IMR-90 (cell line): ENCODE data around the gene RLF.

Source experiments
- BHLHE40 ChIP-seq: fragments of 150-350 bp; IDR thresholded peaks from 2 replicates; pipeline ENCODE4 v1.6.1; 2016; ENCODE audit warnings: mild to moderate bottlenecking, low read depth, low read length
- CEBPB ChIP-seq: IDR thresholded peaks from 2 replicates; pipeline ENCODE4 v1.6.1; 2012; ENCODE audit warnings: low read depth, low read length, improper control_type of control experiment
- CHD1 ChIP-seq: IDR thresholded peaks from 2 replicates; pipeline ENCODE4 v1.6.1; 2012; ENCODE audit warnings: low read depth, low read length, improper control_type of control experiment
- MAFK ChIP-seq: IDR thresholded peaks from 2 replicates; pipeline ENCODE4 v1.6.1; 2012; ENCODE audit warnings: low read depth, low read length, improper control_type of control experiment
- MAZ ChIP-seq: IDR thresholded peaks from 2 replicates; pipeline ENCODE4 v1.6.1; 2012; ENCODE audit warnings: low read depth, mild to moderate bottlenecking, low read length, improper control_type of control experiment, moderate library complexity, borderline replicate concordance
- MXI1 ChIP-seq: IDR thresholded peaks from 2 replicates; pipeline ENCODE4 v1.6.1; 2012; ENCODE audit warnings: low read depth, mild to moderate bottlenecking, low read length, moderate library complexity, borderline replicate concordance
- POLR2A ChIP-seq: IDR thresholded peaks from 2 replicates; pipeline ENCODE4 v1.6.1; 2012; ENCODE audit warnings: mild to moderate bottlenecking, low read depth, low read length
- RAD21 ChIP-seq: IDR thresholded peaks from 2 replicates; pipeline ENCODE4 v1.6.1; 2012; ENCODE audit warnings: low read length, improper control_type of control experiment
- RCOR1 ChIP-seq: IDR thresholded peaks from 2 replicates; pipeline ENCODE4 v1.6.1; 2012; ENCODE audit warnings: mild to moderate bottlenecking, low read length, improper control_type of control experiment; ENCODE audit not compliant: insufficient replicate concordance
- RFX5 ChIP-seq: IDR thresholded peaks from 2 replicates; pipeline ENCODE4 v1.8.0; 2012; ENCODE audit warnings: low read depth, mild to moderate bottlenecking, low read length, moderate library complexity
- TF ChIP-seq, protein P1 (sequence below): conservative IDR thresholded peaks from 2 replicates; pipeline ENCODE4 v1.5.1; 2012; ENCODE audit warnings: mild to moderate bottlenecking, low read depth, low read length, improper control_type of control experiment
- TF ChIP-seq, protein P2 (sequence below): fragments of 150-350 bp; IDR thresholded peaks from 2 replicates; pipeline ENCODE4 v1.6.1; 2016; ENCODE audit warnings: low read depth, mild to moderate bottlenecking, low read length, moderate library complexity, borderline replicate concordance
- TF ChIP-seq, protein P3 (sequence below): fragments of 150-350 bp; IDR thresholded peaks from 2 replicates; pipeline ENCODE4 v1.6.1; 2017; ENCODE audit warnings: mild to moderate bottlenecking, antibody characterized with exemption, low read length, low read depth

DNA sequence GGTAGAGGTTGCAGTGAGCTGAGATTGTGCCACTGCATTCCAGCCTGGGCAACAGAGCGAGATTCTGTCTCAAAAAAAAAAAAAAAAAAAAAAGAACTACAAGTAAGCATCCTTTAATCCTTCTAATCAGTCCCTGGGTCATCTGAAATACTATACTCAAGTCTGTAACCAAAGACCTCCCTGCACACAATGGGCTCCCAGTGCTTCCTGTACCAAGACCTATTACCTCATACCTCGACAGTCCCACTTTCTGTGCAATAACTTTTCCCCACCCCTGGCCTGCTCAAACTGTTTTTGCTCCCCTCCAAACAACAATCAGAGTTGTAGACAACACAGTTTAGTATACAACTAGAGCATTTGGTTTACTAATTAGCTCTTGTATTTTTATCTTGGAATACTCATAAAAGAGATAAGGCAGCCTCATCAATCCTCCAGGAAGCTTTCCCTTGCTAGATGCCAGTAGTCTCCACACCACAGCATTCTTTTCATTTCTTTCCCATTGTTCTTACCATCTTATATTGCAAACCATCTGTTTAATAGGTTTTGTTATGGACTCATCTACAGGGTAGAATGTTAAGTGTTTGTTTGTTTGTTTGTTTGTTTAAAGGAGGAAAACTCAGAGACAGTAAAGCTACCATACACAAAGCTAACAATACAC, 19.2 kb upstream of the RLF start:
- TF ChIP-seq, protein P1, sequence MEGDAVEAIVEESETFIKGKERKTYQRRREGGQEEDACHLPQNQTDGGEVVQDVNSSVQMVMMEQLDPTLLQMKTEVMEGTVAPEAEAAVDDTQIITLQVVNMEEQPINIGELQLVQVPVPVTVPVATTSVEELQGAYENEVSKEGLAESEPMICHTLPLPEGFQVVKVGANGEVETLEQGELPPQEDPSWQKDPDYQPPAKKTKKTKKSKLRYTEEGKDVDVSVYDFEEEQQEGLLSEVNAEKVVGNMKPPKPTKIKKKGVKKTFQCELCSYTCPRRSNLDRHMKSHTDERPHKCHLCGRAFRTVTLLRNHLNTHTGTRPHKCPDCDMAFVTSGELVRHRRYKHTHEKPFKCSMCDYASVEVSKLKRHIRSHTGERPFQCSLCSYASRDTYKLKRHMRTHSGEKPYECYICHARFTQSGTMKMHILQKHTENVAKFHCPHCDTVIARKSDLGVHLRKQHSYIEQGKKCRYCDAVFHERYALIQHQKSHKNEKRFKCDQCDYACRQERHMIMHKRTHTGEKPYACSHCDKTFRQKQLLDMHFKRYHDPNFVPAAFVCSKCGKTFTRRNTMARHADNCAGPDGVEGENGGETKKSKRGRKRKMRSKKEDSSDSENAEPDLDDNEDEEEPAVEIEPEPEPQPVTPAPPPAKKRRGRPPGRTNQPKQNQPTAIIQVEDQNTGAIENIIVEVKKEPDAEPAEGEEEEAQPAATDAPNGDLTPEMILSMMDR, result no peak
- TF ChIP-seq CEBPB (no peak), POLR2A (no peak), RFX5 (no peak), RCOR1 (no peak), MAFK (no peak), RAD21 (no peak), BHLHE40 (no peak), MAZ (no peak), MXI1 (no peak), CHD1 (no peak)
- TF ChIP-seq, protein P2, sequence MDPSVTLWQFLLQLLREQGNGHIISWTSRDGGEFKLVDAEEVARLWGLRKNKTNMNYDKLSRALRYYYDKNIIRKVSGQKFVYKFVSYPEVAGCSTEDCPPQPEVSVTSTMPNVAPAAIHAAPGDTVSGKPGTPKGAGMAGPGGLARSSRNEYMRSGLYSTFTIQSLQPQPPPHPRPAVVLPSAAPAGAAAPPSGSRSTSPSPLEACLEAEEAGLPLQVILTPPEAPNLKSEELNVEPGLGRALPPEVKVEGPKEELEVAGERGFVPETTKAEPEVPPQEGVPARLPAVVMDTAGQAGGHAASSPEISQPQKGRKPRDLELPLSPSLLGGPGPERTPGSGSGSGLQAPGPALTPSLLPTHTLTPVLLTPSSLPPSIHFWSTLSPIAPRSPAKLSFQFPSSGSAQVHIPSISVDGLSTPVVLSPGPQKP, result no peak
- TF ChIP-seq, protein P3, sequence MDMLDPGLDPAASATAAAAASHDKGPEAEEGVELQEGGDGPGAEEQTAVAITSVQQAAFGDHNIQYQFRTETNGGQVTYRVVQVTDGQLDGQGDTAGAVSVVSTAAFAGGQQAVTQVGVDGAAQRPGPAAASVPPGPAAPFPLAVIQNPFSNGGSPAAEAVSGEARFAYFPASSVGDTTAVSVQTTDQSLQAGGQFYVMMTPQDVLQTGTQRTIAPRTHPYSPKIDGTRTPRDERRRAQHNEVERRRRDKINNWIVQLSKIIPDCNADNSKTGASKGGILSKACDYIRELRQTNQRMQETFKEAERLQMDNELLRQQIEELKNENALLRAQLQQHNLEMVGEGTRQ, result no peak
